NB4 (cell line): ENCODE results near the gene CENPX.

Experiments used
- CTCF ChIP-seq: IDR thresholded peaks from one replicate; pipeline ENCODE4 v1.5.1; 2012; ENCODE audit warnings: low read depth, low read length
- MYC ChIP-seq: IDR thresholded peaks from 2 replicates; pipeline ENCODE4 v1.6.1; 2011; ENCODE audit warnings: low read depth, low read length
- POLR2A ChIP-seq: IDR thresholded peaks from 2 replicates; pipeline ENCODE4 v1.6.1; 2011; ENCODE audit warnings: mild to moderate bottlenecking; ENCODE audit not compliant: insufficient read length; ENCODE audit errors: extremely low read depth

- TF ChIP-seq POLR2A = no peak
- TF ChIP-seq CTCF = no peak
- TF ChIP-seq MYC = no peak
Observed at GRCh38 chr17:82050152-82050760, 27.6 kb upstream of the CENPX start.
